A549 treated with DMSO at 1 μM for 4 hours (cell line): ENCODE data around the gene CALM3. TPM values are rescaled to one million over a fixed set of nuclear protein-coding genes. Genes with fewer than 3 reads are reported as not detected.

Experiments used
- total RNA-seq: library from RNA; stranded (reverse); fragments of 200-300 nt; extraction: Qiagen RNA extraction; gene quantifications from 5 replicates; pipeline ENCODE4 v1.2.3, GENCODE V29; 2022; ENCODE audit warnings: low read depth

The CALM3 gene
- total RNA-seq, result 190 to 272 TPM (median 235 TPM) in 5 replicates

GRCh38 chr19:46601318-46602224 is at the start of gene CALM3:
Gene CALM3, plus strand, starts transcription at chr19:46601330. Its CDS starts 105 bp downstream, at chr19:46601435.

GRCh38 chr19:46624958-46625661 is 24.0 kb downstream of the CALM3 start, which contains the start of gene PTGIR:
Gene PTGIR, minus strand, starts transcription at chr19:46625089. Its CDS starts 864 bp downstream, at chr19:46624225.

GRCh38 chr19:46635920-46636761 is 35.0 kb downstream of the CALM3 start, which contains the start of gene GNG8:
Gene GNG8, minus strand, starts transcription at chr19:46636202. Its CDS starts 1,520 bp downstream, at chr19:46634682.

Other genes starting within 250 kb of the CALM3 start
- gene CCDC8, start 187.8 kb upstream of the CALM3 start, total RNA-seq, result not detected in 5 replicates
- gene PNMA8C, start 172.4 kb upstream of the CALM3 start, total RNA-seq, result not detected in 5 replicates
- gene PNMA8A, start 129.8 kb upstream of the CALM3 start, total RNA-seq, result 10.8 to 13.1 TPM (median 11.8 TPM) in 5 replicates
- gene PNMA8B, start 105.5 kb upstream of the CALM3 start, total RNA-seq, result not detected in 5 replicates
- 0.05 to 0.10 TPM (median 0.08 TPM) in 3 of 5 replicates, not detected in the others for gene PTGIR, start 23.8 kb downstream of the CALM3 start, total RNA-seq
- gene GNG8, start 34.9 kb downstream of the CALM3 start, total RNA-seq, result not detected in 5 replicates
- gene DACT3, start 59.9 kb downstream of the CALM3 start, total RNA-seq, result 0.27 to 0.49 TPM (median 0.32 TPM) in 5 replicates
- gene PRKD2, start 115.8 kb downstream of the CALM3 start, total RNA-seq, result 27.0 to 34.5 TPM (median 30.5 TPM) in 5 replicates
- 19.5 to 24.1 TPM (median 21.8 TPM) in 5 replicates for gene FKRP, start 144.7 kb downstream of the CALM3 start, total RNA-seq
- 77.3 to 91.9 TPM (median 81.9 TPM) in 5 replicates for gene STRN4, start 145.1 kb downstream of the CALM3 start, total RNA-seq
- 247 to 297 TPM (median 272 TPM) in 5 replicates for gene SLC1A5, start 187.3 kb downstream of the CALM3 start, total RNA-seq
- 246 to 308 TPM (median 280 TPM) in 5 replicates for gene AP2S1, start 249.5 kb downstream of the CALM3 start, total RNA-seq